HepG2 (cell line): ENCODE measurements around the gene MFGE8. TPM values are rescaled to one million over a fixed set of nuclear protein-coding genes. Genes with fewer than 3 reads are reported as not detected.

Experiments used
- CTCF ChIP-seq: sonication (generic); formaldehyde crosslinking; IDR thresholded peaks from 2 replicates; pipeline ENCODE4 v1.5.0; 2020; ENCODE audit warnings: mild to moderate bottlenecking, missing genetic modification reagents, moderate library complexity
- ELF4 ChIP-seq: sonication (generic); formaldehyde crosslinking; IDR thresholded peaks from 2 replicates; pipeline ENCODE4 v1.5.0; 2020; ENCODE audit warnings: missing genetic modification reagents, mild to moderate bottlenecking, moderate library complexity, borderline replicate concordance
- MYC ChIP-seq: sonication (generic); formaldehyde crosslinking; IDR thresholded peaks from 2 replicates; pipeline ENCODE4 v1.9.0; 2021; ENCODE audit warnings: missing genetic modification reagents, borderline replicate concordance
- NFIB ChIP-seq: sonication (generic); formaldehyde crosslinking; IDR thresholded peaks from 2 replicates; pipeline ENCODE4 v1.9.0; 2021; ENCODE audit warnings: missing genetic modification reagents, mild to moderate bottlenecking, borderline replicate concordance
- NFYB ChIP-seq: sonication (generic); formaldehyde crosslinking; IDR thresholded peaks from 2 replicates; pipeline ENCODE4 v1.4.0; 2020; ENCODE audit warnings: missing genetic modification reagents
- RNF219 ChIP-seq: sonication (generic); formaldehyde crosslinking; IDR thresholded peaks from 2 replicates; pipeline ENCODE4 v1.5.0; 2020; ENCODE audit warnings: mild to moderate bottlenecking, missing genetic modification reagents
- SP5 ChIP-seq: IDR thresholded peaks from 2 replicates; pipeline ENCODE4 v1.6.1; 2016; ENCODE audit warnings: low read depth, borderline replicate concordance
- ZBTB7B ChIP-seq: sonication (generic); formaldehyde crosslinking; IDR thresholded peaks from 2 replicates; pipeline ENCODE4 v1.4.0; 2020; ENCODE audit warnings: missing genetic modification reagents
- ZFP41 ChIP-seq: sonication (generic); formaldehyde crosslinking; IDR thresholded peaks from 2 replicates; pipeline ENCODE4 v1.4.0; 2020; ENCODE audit warnings: mild to moderate bottlenecking, missing genetic modification reagents, borderline replicate concordance
- ZFP82 ChIP-seq: sonication (generic); formaldehyde crosslinking; IDR thresholded peaks from 2 replicates; pipeline ENCODE4 v1.5.1; 2020; ENCODE audit warnings: mild to moderate bottlenecking, missing genetic modification reagents, borderline replicate concordance
- ZIK1 ChIP-seq: sonication (generic); formaldehyde crosslinking; IDR thresholded peaks from 2 replicates; pipeline ENCODE4 v1.5.0; 2020; ENCODE audit warnings: mild to moderate bottlenecking, low read depth, missing genetic modification reagents, borderline replicate concordance
- ZNF136 ChIP-seq: sonication (generic); formaldehyde crosslinking; IDR thresholded peaks from 2 replicates; pipeline ENCODE4 v1.8.1; 2022; ENCODE audit warnings: low read depth, mild to moderate bottlenecking, moderate library complexity, missing genetic modification reagents
- ZNF512B ChIP-seq: sonication (generic); formaldehyde crosslinking; IDR thresholded peaks from 2 replicates; pipeline ENCODE4 v1.5.1; 2020; ENCODE audit warnings: missing genetic modification reagents, mild to moderate bottlenecking, borderline replicate concordance
- ZNF513 ChIP-seq: sonication (generic); formaldehyde crosslinking; conservative IDR thresholded peaks from 2 replicates; pipeline ENCODE4 v1.5.0; 2020; ENCODE audit warnings: missing genetic modification reagents
- ZNF546 ChIP-seq: sonication (generic); formaldehyde crosslinking; conservative IDR thresholded peaks from 2 replicates; pipeline ENCODE4 v1.8.1; 2023; ENCODE audit warnings: mild to moderate bottlenecking, missing genetic modification reagents
- ZNF549 ChIP-seq: sonication (generic); formaldehyde crosslinking; IDR thresholded peaks from 2 replicates; pipeline ENCODE4 v1.5.0; 2020; ENCODE audit warnings: missing genetic modification reagents
- ZNF770 ChIP-seq: sonication (generic); formaldehyde crosslinking; IDR thresholded peaks from 2 replicates; pipeline ENCODE4 v1.5.0; 2020; ENCODE audit warnings: mild to moderate bottlenecking, missing genetic modification reagents
- polyA plus RNA-seq, 8 experiments: library from polyadenylated mRNA; depleted of rRNA in 3 of 8; stranded (reverse) in 7 of 8; unstranded in 1 of 8; fragments of >200 nt; fragmentation: Illumina TruSeq in 4 of 8; extraction: Trizol in 4 of 8; gene quantifications; 2 replicates each; pipeline versions ENCODE4 v1.2.1 to v1.2.3, GENCODE V29; 2011 to 2016; ENCODE audit warnings: low read depth in 4 of 8, missing spikeins in 1 of 8, mixed read lengths in 1 of 8; ENCODE audit not compliant: insufficient read depth in 1 of 8
- total RNA-seq, 5 experiments: library from RNA; depleted of rRNA; stranded (reverse); fragments of >200 nt; fragmentation: Illumina TruSeq; extraction: Trizol; gene quantifications; 2 replicates each; pipeline ENCODE4 v1.2.3, GENCODE V29; 2016; ENCODE audit warnings: low read depth in 1 of 5

Gene MFGE8
- total and polyA plus RNA-seq, 2 of the 13 experiments (the other 11 are each of a cell fraction or from before 2014, with no cell fraction given): 3.4 to 22.1 TPM

GRCh38 chr15:88913017-88913849 is at the start of gene MFGE8 (continued):
- TF ChIP-seq ZNF770 (CRISPR knock-in tag): 0 out of 2 replicates have a peak, but pooled peaks have one; percentile 5
- no peak for TF ChIP-seq ZFP82 (CRISPR knock-in tag)
- TF ChIP-seq RNF219: no peak
- no peak for TF ChIP-seq MYC
- TF ChIP-seq ZBTB7B: peak; percentile 80
- TF ChIP-seq ZNF546 (CRISPR knock-in tag): no peak
- no peak for TF ChIP-seq ZFP41 (CRISPR knock-in tag)
- no peak for TF ChIP-seq ELF4
- no peak for TF ChIP-seq ZNF136
- peak; percentile 55; the same call in 1 of the 2 replicates for TF ChIP-seq ZIK1 (CRISPR knock-in tag)
- TF ChIP-seq ZNF513 (CRISPR knock-in tag): no peak
- no peak for TF ChIP-seq NFIB
- TF ChIP-seq SP5 (CRISPR knock-in tag): 0 out of 2 replicates have a peak, but pooled peaks have one; percentile 28
- TF ChIP-seq ZNF549 (CRISPR knock-in tag): no peak
- no peak for TF ChIP-seq NFYB
- TF ChIP-seq CTCF (CRISPR knock-in tag): peak; percentile 26; the same call in 1 of the 2 replicates
- no peak for TF ChIP-seq ZNF512B (CRISPR knock-in tag)
